AG04450 (cell line): Measurements from ENCODE around the gene DPM2. TPM values are rescaled to one million over a fixed set of nuclear protein-coding genes. Genes with fewer than 3 reads are reported as not detected.
A peak's percentile ranks its signal among the peaks of the same experiment; 100 is the strongest.

Experiments used
- CTCF ChIA-PET: fragments of 300-600, 350-600 bp; formaldehyde crosslinking; extraction: SDS; loops from one replicate; lab custom pipeline; 2022; ENCODE audit warnings: antibody characterized with exemption, inconsistent platforms; lab: Charles Lee
- POLR2A ChIA-PET: fragments of 350-600 bp; formaldehyde crosslinking; extraction: SDS; loops from one replicate; lab custom pipeline; 2021; ENCODE audit warnings: antibody characterized with exemption, inconsistent platforms; lab: Yijun Ruan, JAX
- DNase-seq: peaks from one replicate; pipeline ENCODE4 v3.0.0-alpha.2; 2011; ENCODE audit warnings: low read depth, low spot score
- H3K27ac ChIP-seq: one replicate; pipeline ENCODE4 v1.5.1; 2012; ENCODE audit warnings: low read depth, low read length, control low read depth
- H3K27me3 ChIP-seq: one replicate; pipeline ENCODE4 v1.6.0; 2012; ENCODE audit warnings: low read length; ENCODE audit not compliant: control insufficient read depth, insufficient read depth
- H3K4me3 ChIP-seq: 2 replicates; pipeline ENCODE4 v1.5.1; 2011; ENCODE audit warnings: mild to moderate bottlenecking, low read depth, low read length, control low read depth
- H3K9me3 ChIP-seq: 2 replicates; pipeline ENCODE4 v1.5.1; 2012; ENCODE audit warnings: low read length; ENCODE audit not compliant: control insufficient read depth, insufficient read depth
- CTCF ChIP-seq: IDR thresholded peaks from 2 replicates; pipeline ENCODE4 v1.5.1; 2011; ENCODE audit warnings: low read depth, low read length, control low read depth, inconsistent platforms
- polyA plus RNA-seq: library from polyadenylated mRNA; depleted of rRNA; stranded (reverse); fragments of >200 nt; gene quantifications from 2 replicates; pipeline ENCODE4 v1.2.3, GENCODE V29; 2011

DPM2 gene
- polyA plus RNA-seq, 1 experiment, result 25.3 TPM

- ChIA-PET CTCF (interaction anchor here (0.6 to 1.2 kb wide), 2 partner anchors 24 to 853 kb away, joined by 4 to 6 read pairs; no protein-coding TSS in a partner anchor), POLR2A (interaction anchor here (0.6 to 2.5 kb wide), 3 partner anchors 14 to 93 kb away, joined by 3 to 8 read pairs (median 3); partner anchors contain the start of gene EEIG1)
- no peaks in the 10 kb centered on the region for H3K9me3 ChIP-seq
- peak overlapping the region; percentile 100 for H3K27ac ChIP-seq
- no peak overlapping the region for H3K4me3 ChIP-seq
- no peak for TF ChIP-seq CTCF
- H3K27me3 ChIP-seq, result no peaks in the 10 kb centered on the region
- no peak for DNase-seq
Measured at GRCh38 chr9:127965953-127966352, 28.3 kb upstream of the DPM2 start.

GRCh38 chr9:127963359-127964064 is 25.9 kb upstream of the DPM2 start:
- DNase-seq, result no peak
- CTCF ChIA-PET, result interaction anchor here (1.0 to 1.4 kb wide), 2 partner anchors 17 to 20 kb away, joined by 3 to 5 read pairs; no protein-coding TSS in a partner anchor
- Histone ChIP-seq H3K27me3 (no peaks in the 10 kb centered on the region), H3K27ac (no peak overlapping the region), H3K4me3 (no peak overlapping the region), H3K9me3 (no peaks in the 10 kb centered on the region)
- POLR2A ChIA-PET, result no interaction called here
- TF ChIP-seq CTCF, result no peak

- no peak for TF ChIP-seq CTCF
- Histone ChIP-seq H3K27me3 (no peaks in the 10 kb centered on the region), H3K4me3 (no peak overlapping the region), H3K9me3 (no peaks in the 10 kb centered on the region), H3K27ac (no peak overlapping the region)
- ChIA-PET POLR2A (no interaction called here), CTCF (interaction anchor here (1.4 kb wide), 1 partner anchor 16 kb away, joined by 5 read pairs; no protein-coding TSS in a partner anchor)
- DNase-seq, result no peak
Measured at GRCh38 chr9:127963041-127963358, 25.3 kb upstream of the DPM2 start.

- no peak for TF ChIP-seq CTCF
- DNase-seq, result no peak
- no peak overlapping the region for H3K4me3 ChIP-seq
- ChIA-PET POLR2A (no interaction called here), CTCF (interaction anchor here (0.5 to 1.4 kb wide), 2 partner anchors 16 to 127 kb away, joined by 5 to 6 read pairs; no protein-coding TSS in a partner anchor)
- H3K27ac ChIP-seq, result no peak overlapping the region
- H3K9me3 ChIP-seq, result no peaks in the 10 kb centered on the region
- H3K27me3 ChIP-seq, result no peaks in the 10 kb centered on the region
Measured at GRCh38 chr9:127962278-127962677, 24.6 kb upstream of the DPM2 start.

- no peak for TF ChIP-seq CTCF
- Histone ChIP-seq H3K4me3 (no peak overlapping the region), H3K27me3 (no peaks in the 10 kb centered on the region), H3K9me3 (no peaks in the 10 kb centered on the region), H3K27ac (no peak overlapping the region)
- DNase-seq, result no peak
- CTCF ChIA-PET, result interaction anchor here (0.5 to 1.9 kb wide), 2 partner anchors 18 to 128 kb away, joined by 6 to 8 read pairs; no protein-coding TSS in a partner anchor
- POLR2A ChIA-PET, result no interaction called here
Measured at GRCh38 chr9:127961613-127962155, 24.0 kb upstream of the DPM2 start.
